Measurements from ENCODE around the gene NAP1L4.

Gene NAP1L4

GRCh38 chr11:2915473-2915872 lies 76.7 kb downstream of the NAP1L4 start:
- TF ChIP-seq CTCF (conservative IDR thresholded peaks at IDR 0.05; ENCODE audit: control insufficient read depth, insufficient read depth, low read depth, low read length) = no peak
- DNase-seq (ENCODE audit: low read depth) = no peak
- no peak overlapping the region for H3K4me3 ChIP-seq (ENCODE audit: control insufficient read depth, low read depth, low read length)

- no peak for DNase-seq (ENCODE audit: low read depth)
- no peak overlapping the region for H3K4me3 ChIP-seq (ENCODE audit: control insufficient read depth, low read depth, low read length)
- no peak for TF ChIP-seq CTCF (conservative IDR thresholded peaks at IDR 0.05; ENCODE audit: control insufficient read depth, insufficient read depth, low read depth, low read length)
Observed at GRCh38 chr11:2914455-2915195, 77.5 kb downstream of the NAP1L4 start.

GRCh38 chr11:2913776-2914175 lies 78.4 kb downstream of the NAP1L4 start:
- DNase-seq (ENCODE audit: low read depth) = no peak
- TF ChIP-seq CTCF (conservative IDR thresholded peaks at IDR 0.05; ENCODE audit: control insufficient read depth, insufficient read depth, low read depth, low read length) = no peak
- no peak overlapping the region for H3K4me3 ChIP-seq (ENCODE audit: control insufficient read depth, low read depth, low read length)

- H3K4me3 ChIP-seq (ENCODE audit: control insufficient read depth, low read depth, low read length) = no peak overlapping the region
- DNase-seq (ENCODE audit: low read depth) = peak; percentile 45
- no peak for TF ChIP-seq CTCF (conservative IDR thresholded peaks at IDR 0.05; ENCODE audit: control insufficient read depth, insufficient read depth, low read depth, low read length)
Observed at GRCh38 chr11:2913019-2913431, 79.1 kb downstream of the NAP1L4 start.

GRCh38 chr11:2912498-2912897 lies 79.6 kb downstream of the NAP1L4 start:
- DNase-seq (ENCODE audit: low read depth) = peak; percentile 75
- no peak for TF ChIP-seq CTCF (conservative IDR thresholded peaks at IDR 0.05; ENCODE audit: control insufficient read depth, insufficient read depth, low read depth, low read length)
- H3K4me3 ChIP-seq (ENCODE audit: control insufficient read depth, low read depth, low read length) = no peak overlapping the region

- DNase-seq (ENCODE audit: low read depth) = no peak
- no peak for TF ChIP-seq CTCF (conservative IDR thresholded peaks at IDR 0.05; ENCODE audit: control insufficient read depth, insufficient read depth, low read depth, low read length)
- no peak overlapping the region for H3K4me3 ChIP-seq (ENCODE audit: control insufficient read depth, low read depth, low read length)
Observed at GRCh38 chr11:2911785-2912391, 80.2 kb downstream of the NAP1L4 start.

All from fibroblast of mammary gland (primary cell).